GM21390 (cell line): ENCODE data around the gene RAD21L1.
"Not testable (repeated sequence)": the region's sequence is repeated elsewhere in the genome, so short reads cannot be mapped to it uniquely, and the experiment has no call there.

Experiments used
- ATAC-seq: cut with Tn5 transposase; IDR thresholded peaks from one replicate; pipeline ENCODE4 v1.9.1; 2021; ENCODE audit not compliant: unreplicated experiment

RAD21L1 gene

DNA sequence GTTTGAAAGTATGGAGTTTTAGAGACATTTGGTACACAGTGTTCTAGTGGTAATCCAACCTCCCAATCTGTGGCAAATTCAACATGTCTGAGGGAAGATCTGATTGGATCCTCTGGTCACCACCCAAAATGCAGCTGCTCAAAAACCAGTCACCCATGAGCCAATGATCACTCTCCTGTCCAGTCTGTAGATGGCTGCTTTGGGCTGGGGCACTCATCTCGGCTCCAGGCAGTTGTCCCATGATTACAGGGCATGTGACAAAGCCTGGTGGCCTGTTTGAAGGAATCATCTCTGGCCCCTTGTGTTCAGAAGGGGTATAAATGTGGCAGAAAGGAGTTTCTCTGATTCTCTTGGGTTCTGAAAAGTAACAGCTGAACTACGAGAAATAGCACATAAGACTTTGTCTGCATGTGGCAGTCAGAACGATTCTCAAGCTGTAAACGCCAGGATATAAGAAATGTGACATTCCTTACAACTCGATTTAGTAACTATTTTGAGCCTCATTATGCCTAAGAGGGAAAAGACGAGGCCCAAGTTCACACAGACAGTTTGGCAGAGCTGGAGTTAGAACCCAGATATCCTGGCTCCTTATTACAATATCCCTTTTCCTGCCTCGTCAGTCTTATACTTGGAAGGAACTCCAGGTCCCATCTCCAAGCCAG lies 26.5 kb upstream of the RAD21L1 start:
- ATAC-seq, result no peak

DNA sequence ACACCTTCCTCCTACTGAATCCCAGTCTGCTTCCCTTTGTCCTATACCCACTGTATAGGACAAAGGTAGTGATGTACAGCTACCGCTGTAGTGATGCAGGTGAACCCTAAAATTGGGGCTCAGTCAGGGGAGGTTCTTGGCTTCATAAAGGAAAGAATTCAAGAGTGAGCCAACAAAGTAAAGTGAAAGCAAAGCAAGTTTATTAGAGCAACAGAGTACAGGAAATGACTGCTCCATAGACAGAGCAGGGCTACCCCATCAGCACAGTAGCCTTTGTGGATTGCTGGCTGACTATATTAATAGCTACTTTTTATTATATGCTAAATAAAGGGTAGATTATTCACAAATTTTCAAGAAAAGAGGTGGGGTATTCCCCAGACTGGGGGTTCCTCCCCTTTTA lies 25.9 kb upstream of the RAD21L1 start:
- ATAC-seq, result no peak

DNA sequence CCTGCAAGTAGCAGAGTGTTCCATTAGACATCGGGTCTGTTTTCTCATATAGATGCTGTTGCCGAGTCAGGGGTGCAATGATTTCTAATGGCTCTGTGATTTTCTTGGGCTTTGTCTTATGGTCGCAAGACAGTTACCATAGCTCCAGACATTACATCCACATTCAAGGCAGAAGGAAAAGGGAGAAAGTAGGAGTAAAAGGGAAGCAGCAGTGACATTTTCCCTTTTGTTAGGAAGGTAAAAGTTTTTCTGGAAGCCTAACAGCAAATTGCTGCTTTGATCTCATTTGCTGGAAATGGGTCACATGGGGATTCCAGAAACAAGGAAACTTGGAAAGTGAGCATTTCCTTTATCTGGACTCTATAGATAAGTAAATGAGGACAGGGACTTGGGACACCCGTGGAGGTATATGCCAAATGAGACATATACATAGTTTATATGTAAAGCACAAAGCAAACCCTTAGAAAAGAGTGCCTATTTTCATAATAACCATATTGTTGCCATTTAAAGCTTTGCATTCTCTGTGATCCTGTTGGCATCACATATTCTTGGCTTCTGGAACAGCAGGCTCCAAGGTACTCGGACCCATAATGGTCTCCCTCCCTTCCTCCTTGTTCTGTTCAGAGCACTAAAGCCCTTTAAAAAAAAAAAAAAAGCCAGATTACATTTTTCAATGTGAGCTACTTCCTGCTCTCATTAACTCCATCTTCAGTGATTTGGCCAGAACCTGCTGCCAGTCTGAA lies 22.9 kb upstream of the RAD21L1 start, which contains the start of gene C20orf202:
Gene C20orf202 (plus strand): TSS at position 693 of the 743 bp plus-strand sequence. CDS start 132 bp downstream, outside the sequence.
- no peak for ATAC-seq

DNA sequence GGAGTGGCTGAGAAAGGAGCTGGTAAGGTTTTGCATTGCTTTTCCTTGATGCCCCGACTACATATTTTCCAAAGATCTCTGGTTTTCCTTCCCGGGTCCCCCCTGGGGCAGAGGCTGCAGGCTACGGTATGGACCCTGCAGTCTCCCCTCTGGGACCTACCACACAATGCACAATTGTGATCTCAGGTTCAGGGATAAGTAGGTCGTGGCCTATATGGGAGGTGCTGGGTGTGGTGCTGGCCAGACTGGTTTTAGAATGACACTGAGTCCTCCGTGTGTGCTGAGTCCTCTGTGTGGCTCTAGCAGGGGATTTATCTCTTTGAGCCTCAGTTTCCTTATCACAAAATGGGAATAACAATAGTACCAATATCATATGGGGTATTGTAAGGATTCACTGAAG lies 22.2 kb upstream of the RAD21L1 start:
- ATAC-seq, result no peak

- ATAC-seq, result no peak
Measured at GRCh38 chr20:1204113-1204512, 21.7 kb upstream of the RAD21L1 start.

DNA sequence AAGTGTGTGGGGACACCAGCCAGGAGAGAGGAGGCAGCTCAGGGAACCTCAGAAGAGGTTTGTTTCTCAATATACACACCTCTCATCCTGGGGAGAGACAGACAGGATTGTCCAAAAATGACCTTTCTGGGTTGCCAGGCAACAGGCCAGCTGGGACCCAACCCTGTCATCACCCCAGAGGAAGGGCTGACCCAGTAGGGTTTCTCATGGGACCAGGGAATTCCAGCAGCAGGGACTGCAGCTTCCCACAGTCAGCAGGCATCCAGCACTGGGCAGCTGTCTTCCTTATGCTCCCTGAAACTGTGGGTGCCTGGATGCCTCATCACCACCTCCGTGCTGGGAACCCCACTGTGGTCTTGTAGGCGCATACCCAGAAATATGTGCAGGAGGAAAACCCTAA lies 21.3 kb upstream of the RAD21L1 start:
- no peak for ATAC-seq

- ATAC-seq, result no peak
Measured at GRCh38 chr20:1205802-1206201, 20.0 kb upstream of the RAD21L1 start.

- no peak for ATAC-seq
Measured at GRCh38 chr20:1206366-1207148, 19.3 kb upstream of the RAD21L1 start.

GRCh38 chr20:1207293-1207878 lies 18.5 kb upstream of the RAD21L1 start:
- ATAC-seq, result no peak

DNA sequence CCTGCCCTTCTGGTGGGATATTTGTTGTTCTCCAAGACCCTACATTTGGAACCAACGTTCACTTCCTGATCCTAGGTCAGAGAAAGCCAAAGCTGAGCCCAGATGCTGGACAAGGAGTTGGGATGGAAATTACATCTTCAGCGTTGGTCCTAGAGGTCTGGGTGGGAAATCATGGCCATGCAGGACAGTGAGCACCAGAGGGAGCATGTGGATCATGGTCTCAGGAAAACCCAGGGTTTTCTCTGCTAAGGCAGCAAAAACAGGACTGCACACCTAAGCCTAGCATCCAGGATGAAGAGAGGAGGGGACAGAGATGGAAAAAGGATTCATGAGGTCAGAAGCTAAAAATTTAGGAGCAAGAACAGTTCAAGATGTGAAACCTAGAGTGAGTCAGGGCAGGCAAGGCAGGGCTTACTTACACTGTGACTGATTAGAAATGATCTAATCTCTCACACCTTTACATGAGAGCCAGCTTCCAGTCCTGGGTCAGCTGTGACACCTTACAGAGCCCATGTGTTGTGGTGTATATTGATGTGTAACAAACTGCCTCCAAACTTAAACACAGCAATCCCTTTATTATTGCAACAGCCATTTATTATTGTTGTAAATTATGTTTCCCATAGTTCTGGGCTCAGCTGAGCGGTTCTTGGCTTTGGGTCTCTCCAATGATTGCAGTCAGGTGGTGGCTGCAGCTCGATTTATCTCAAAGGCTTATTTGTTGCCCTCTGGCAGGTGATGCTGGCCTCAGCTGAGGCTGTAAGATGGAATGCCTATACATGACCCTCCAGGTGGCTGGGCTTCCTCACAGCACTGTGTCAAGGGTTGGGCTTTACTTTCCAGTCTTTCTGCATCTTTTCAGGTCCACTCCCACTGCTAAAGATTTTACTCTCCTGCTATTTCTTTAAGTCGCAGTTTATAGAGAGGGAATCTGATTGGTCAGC lies 16.1 kb upstream of the RAD21L1 start:
- ATAC-seq, result no peak

GRCh38 chr20:1210501-1210900 lies 15.3 kb upstream of the RAD21L1 start:
- no peak for ATAC-seq

DNA sequence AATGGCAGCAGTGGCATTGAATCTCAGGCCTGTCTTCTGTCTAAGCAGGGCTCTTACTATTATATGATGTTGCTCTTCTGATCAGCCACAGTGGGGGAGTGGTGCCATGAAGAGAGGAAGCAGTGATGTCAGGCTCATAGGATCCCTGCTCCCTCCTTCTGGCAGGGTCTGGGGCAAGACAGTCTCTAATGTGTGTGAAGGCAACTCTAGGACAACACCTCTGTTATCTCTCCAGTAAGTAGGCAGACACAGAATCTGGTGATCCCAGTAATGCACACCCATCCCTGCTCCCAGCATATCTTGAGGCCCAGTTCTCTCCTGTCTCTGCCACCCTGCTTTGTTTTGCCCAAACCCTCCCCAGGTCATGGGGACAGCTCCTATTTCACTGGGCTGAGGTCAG lies 13.8 kb upstream of the RAD21L1 start:
- no peak for ATAC-seq

DNA sequence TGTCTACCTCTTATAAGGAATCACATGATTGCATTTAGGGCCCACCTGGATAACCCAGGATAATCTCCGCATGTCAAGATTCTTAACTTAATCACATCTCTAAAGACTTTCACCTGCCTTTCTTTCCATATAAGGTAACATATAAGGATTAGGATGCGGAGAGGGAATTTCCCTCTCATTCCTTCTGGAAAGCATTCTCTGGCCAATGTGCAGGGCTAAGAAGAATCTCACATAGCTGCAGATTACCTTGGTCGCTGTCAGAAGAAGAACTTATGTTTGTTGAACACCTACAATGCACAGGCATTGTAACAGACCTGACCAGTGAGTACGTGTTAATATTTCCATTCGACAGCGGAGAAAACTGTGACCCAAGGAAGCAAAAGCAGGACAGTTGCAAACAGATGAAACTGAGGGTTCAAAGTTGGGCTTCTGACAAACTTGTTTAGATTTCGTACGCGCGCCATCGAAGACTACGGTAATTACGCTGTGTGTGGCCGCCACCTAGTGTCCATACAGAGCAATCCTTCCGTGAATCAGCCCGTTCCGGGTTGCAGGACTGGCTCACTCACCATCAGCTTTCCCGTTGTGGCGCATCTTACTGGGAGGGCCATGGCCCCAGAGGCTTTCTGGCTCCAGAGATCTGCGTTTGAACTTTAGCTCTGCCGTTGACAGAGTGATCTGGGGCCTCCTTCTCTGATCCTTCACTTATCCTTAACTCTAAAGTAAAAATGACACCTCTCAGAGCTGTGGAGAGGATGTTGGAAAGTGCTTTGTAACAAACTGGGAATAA lies 13.0 kb upstream of the RAD21L1 start:
- ATAC-seq, result no peak

GRCh38 chr20:1214838-1215261 lies 11.0 kb upstream of the RAD21L1 start:
- no peak for ATAC-seq

DNA sequence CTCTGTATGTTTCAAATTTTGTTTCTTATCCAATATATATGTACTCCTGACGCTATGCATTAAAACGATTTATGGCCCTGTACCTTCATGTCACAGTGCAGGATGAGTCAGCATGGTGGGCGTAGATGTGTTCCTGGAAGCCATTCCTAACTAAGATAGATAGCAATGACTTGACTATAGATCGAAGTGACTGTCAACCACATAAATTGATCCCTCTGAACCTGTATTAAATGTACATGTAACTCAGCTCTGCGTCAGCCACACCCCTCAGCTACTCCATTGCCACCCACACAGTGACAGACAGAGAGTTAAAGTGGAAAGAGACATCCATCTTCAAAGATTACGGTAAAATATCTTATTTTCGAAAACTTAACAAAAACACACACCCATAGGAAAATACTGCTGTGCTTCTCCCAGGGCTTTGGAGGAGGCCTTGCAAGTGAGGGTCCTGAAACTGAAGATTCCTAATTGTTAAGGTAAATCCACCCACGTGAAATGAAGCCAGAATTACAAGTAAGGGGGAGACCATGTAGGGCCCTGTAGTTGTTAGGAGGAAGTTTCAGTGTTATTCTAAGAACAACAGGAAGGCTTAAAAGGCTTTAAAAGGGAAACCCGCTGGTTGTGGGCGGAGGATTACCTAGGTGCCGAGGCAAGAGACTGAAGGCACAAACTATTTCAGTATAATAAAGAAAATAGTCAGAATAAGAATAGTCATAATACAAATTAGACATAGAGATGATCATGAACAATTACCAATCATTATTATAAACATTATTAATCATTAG lies 10.3 kb upstream of the RAD21L1 start:
- no peak for ATAC-seq

DNA sequence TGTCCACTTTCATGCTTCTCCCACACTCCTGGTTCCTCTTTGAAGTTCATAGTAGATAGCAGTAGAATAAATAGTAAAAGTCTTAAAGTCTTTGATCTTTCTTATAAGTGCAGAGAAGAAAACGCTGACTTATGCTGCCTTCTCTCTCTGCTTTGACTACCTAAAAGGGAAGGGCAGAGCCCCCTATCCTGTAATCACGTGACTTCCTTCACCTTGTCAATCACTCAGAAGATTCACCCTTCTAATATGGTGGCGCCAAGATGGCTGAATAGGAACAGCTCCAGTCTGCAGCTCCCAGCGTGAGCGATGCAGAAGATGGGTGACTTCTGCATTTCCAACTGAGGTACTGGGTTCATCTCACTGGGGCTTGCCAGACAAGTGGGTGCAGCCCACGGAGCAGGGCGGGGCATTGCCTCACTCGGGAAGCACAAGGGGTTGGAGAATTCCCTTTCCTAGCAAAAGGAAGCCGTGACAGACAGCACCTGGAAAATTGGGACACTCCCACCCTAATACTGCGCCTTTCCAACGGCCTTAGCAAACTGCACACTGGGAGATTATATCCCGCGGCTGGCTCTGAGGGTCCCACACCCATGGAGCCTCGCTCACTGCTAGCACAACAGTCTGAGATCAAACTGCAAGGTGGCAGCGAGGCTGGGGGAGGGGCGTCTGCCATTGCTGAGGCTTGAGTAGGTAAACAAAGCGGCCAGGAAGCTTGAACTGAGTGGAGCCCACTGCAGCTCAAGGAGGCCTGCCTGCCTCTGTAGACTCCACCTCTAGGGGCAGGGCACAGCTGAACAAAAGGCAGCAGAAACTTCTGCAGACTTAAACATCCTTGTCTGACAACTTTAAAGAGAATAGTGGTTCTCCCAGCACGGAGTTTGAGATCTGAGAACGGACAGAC lies 9.1 kb upstream of the RAD21L1 start:
- ATAC-seq, result not testable (repeated sequence)

- ATAC-seq, result not testable (repeated sequence)
Measured at GRCh38 chr20:1222750-1223149, 3.1 kb upstream of the RAD21L1 start.
